HG02623 (cell line): ENCODE results near the gene CFAP57.

Experiments
- ATAC-seq: cut with Tn5 transposase; IDR thresholded peaks from one replicate; pipeline ENCODE4 v1.9.1; 2021; ENCODE audit warnings: moderate library complexity; ENCODE audit not compliant: unreplicated experiment

CFAP57 gene

GRCh38 chr1:43253173-43253572, 81.0 kb downstream of the CFAP57 start:
- no peak for ATAC-seq

DNA sequence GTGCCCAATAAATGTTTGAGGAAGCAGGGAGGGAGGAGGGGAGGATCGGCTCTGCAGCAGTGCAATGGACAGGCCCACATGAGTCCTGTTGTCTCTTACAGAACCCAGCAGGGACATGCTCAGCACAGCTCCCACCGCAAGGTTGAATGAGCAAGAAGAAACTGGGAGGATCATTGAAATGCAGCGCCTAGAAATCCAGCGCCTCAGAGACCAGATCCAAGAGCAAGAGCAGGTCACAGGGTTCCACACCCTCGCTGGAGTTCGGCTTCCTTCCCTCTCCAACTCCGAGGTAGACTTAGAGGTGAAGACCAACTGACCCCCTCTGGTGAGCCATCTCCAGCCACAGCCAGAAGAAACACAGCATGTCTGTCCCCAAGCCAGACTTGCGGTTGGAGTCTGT, 81.7 kb downstream of the CFAP57 start:
- no peak for ATAC-seq

- ATAC-seq: no peak
Measured at GRCh38 chr1:43255438-43256210, 83.5 kb downstream of the CFAP57 start.

GRCh38 chr1:43256675-43257570, 84.8 kb downstream of the CFAP57 start:
- no peak for ATAC-seq

- ATAC-seq: no peak
Measured at GRCh38 chr1:43258370-43258769, 86.2 kb downstream of the CFAP57 start.

GRCh38 chr1:43265431-43265830, 93.3 kb downstream of the CFAP57 start:
- no peak for ATAC-seq

DNA sequence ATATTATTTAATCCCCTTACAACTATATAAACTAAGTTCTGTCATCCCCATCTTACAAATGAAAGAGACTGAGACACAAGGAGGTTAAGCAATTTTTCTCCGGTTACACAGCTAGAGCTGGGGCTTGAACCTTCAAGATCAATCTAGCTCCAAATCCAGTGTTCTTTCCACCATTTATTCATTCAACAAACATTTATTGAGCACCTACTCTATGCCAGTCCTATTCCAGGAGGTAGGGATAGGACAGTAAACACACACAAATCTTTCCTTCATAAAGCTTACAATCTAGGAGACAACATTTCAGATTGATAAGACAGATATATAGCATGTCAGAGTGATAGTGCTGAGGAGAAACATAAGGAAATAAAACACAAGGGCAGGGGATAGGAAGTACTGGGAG, 94.8 kb downstream of the CFAP57 start:
- no peak for ATAC-seq

- no peak for ATAC-seq
Measured at GRCh38 chr1:43267291-43267805, 95.2 kb downstream of the CFAP57 start.

- ATAC-seq: no peak
Measured at GRCh38 chr1:43267818-43268425, 95.8 kb downstream of the CFAP57 start.

DNA sequence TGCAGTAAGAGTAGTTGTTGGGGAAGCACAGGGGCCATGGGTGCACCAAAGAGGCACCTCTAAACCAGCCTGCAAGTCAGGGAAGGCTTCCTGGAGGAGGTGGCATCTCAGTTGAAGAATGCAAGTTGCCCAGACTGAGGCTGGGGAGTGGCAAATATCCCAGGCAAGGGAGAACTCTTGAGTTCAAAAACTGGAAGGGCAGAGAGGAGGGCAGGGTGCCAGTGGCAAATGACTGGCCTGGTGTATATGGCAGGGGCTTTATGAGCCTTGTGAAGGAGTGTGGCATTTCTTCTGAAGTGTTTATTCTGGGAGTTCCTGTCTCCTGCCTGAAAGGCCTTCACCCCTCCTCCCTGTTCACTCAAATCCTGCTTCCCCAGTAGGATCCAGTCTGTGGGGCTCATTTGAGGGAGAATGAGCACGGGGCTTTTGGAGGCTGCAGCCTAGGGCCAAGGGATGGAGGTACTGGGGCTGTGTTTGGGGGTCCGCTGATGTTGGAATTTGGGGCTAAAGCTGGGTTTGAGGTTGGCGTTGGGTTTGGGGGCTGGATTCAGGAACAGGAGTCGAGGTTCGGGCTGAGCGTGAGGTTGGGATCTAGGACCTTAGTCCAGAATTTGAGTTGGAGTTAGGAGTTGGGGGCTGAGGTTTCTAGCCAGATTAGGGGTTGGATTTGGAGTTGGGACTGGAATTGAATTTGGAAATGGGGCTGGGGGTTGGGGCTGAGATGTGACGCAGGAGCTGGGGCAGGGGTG, 97.7 kb downstream of the CFAP57 start, which contains the start of gene TMEM125:
TSS of gene TMEM125 (plus strand) at position 357 of the 749 bp plus-strand sequence. CDS start 2,740 bp downstream, outside the sequence.
- no peak for ATAC-seq

- no peak for ATAC-seq
Measured at GRCh38 chr1:43270421-43271095, 98.4 kb downstream of the CFAP57 start.

DNA sequence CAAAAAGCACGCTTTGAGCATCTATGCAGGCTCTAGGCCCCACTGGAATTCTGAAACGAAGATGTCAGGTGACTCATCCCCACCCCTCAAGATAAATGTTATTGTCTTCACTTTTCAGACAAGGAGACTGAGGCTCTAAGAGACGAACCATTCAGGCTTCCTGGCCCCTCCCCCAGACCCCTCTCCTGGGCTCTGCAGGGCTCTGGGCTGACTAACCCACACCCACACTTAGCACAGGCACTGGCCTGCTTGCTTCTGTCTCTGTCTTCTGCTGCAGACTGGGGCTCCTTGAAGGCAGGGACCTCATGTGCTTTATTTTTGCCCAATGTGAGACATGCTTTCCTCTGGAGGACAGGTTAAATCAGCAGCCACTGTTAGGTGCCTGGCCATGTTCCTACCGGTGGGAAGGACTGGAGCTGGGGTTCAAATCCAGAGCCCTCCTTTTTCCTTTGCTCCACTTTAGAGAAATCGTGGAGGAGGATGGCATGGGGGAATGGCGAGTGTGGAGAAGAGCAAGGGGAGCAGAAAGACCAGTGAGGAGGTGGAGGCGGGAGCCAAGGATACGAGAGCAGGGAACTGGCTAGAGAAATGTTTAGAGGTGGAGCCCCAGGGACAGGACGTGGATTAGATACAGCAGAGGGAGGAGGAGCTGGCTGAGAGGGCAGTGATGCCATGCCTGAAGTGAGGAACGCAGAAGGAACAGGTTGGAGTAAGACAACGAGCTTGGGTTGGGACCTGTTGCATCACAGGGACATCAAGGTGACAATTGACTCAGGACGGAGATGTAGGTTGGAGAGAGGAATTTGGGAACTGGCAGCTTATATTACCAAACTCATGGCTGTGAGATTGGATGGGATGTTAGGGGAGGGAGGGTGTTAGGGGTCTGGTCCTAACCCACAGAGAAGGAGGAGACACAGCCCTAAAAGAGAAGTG, 99.3 kb downstream of the CFAP57 start:
- ATAC-seq: no peak

DNA sequence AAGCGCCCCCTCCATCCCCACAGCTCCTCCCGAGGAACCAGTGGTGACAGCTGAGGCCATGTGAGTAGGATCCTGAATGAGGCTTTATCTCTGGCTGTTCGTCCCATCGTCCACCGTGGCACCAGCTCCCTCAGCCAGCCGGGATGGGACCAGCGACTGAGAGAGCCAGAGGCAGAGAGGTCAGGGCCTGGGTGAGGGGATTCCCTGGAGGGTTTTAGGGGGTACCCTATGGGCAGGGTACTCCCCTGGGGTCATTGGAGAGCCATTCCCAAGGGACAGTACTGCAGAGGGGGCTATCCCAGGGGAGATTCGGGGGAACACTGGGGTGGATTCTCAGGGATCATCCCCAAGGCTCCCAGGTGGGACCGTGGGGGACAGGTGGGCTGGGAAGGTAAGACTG, 100.0 kb downstream of the CFAP57 start:
- no peak for ATAC-seq

GRCh38 chr1:43272576-43273571, 100.7 kb downstream of the CFAP57 start:
- no peak for ATAC-seq

DNA sequence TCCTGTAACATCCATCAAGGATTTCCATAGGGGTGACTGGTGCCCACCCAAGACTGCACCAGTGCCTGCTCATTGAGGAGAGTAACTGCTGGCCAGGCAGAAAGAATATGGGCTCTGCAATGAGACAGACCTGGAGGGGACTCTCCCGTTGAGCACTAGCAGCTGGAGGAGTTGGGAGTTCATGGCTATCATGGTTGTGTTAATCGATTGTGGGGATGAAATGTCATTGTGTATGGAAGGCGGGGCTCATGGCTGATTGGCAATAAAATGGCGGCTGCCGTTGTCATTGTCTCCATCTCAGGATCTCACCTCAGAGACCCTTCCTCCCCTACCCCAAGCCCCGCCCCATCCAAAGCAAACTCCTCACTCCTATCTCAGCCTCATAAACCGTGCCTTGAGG, 101.6 kb downstream of the CFAP57 start:
- ATAC-seq: no peak

GRCh38 chr1:43274125-43274803, 102.1 kb downstream of the CFAP57 start:
- ATAC-seq: no peak

GRCh38 chr1:43274804-43275180, 102.7 kb downstream of the CFAP57 start:
- no peak for ATAC-seq
